ENCODE measurements around the gene ZDHHC14. TPM values are rescaled to one million over a fixed set of nuclear protein-coding genes. Genes with fewer than 3 reads are reported as not detected.
A peak's percentile ranks its signal among the peaks of the same experiment; 100 is the strongest.

The ZDHHC14 gene
- total and polyA plus RNA-seq, 2 experiments from 2014 or later: 3.0 to 7.4 TPM

- ATAC-seq (no peak), DNase-seq (ENCODE audit: low spot score) (no peak)
- H4K20me1 ChIP-seq (replicated peaks; ENCODE audit: insufficient read depth): no peaks in the 10 kb centered on the region; the same call in 1 of the 2 replicates
- H3K27me3 ChIP-seq (ENCODE audit: insufficient read depth): no peaks in the 10 kb centered on the region
- peaks cover 6% of the 10 kb centered on the region for H3K4me1 Mint-ChIP-seq
- no peaks in the 10 kb centered on the region for H3K9me2 ChIP-seq (ENCODE audit: insufficient read depth)
- H3K27ac ChIP-seq (ENCODE audit: low read depth): no peak overlapping the region
- peaks cover 4% of the 10 kb centered on the region; the same call in 1 of the 2 replicates for H3K4me1 ChIP-seq (ENCODE audit: insufficient read depth)
- H3K4me3 ChIP-seq: no peak overlapping the region
- H3K4me2 ChIP-seq: no peak overlapping the region
- H3F3A ChIP-seq (replicated peaks; ENCODE audit: low read depth): no peaks in the 10 kb centered on the region
- H3K36me3 ChIP-seq (ENCODE audit: insufficient read depth): no peaks in the 10 kb centered on the region
- H3K79me2 ChIP-seq (replicated peaks; ENCODE audit: insufficient read depth): no peaks in the 10 kb centered on the region
- H3K36me3 Mint-ChIP-seq (ENCODE audit: low read depth): no peaks in the 10 kb centered on the region
- H3K9me3 Mint-ChIP-seq: no peaks in the 10 kb centered on the region
- H2AFZ ChIP-seq: no peak overlapping the region
- H3K27me3 Mint-ChIP-seq (ENCODE audit: insufficient read depth, low read depth, poor library complexity): no peaks in the 10 kb centered on the region
- TF ChIP-seq JUNB (IDR thresholded peaks at IDR 0.05; ENCODE audit: unreplicated experiment) (no peak), STAT1 (IDR thresholded peaks at IDR 0.05; ENCODE audit: unreplicated experiment) (no peak), CREB1 (CRISPR knock-in tag; IDR thresholded peaks at IDR 0.05; ENCODE audit: low read depth) (no peak), ZNF331 (CRISPR knock-in tag; IDR thresholded peaks at IDR 0.05; ENCODE audit: low read depth) (no peak), POLR2AphosphoS5 (IDR thresholded peaks at IDR 0.05; ENCODE audit: low read depth) (no peak), ETS1 (IDR thresholded peaks at IDR 0.05) (no peak), EZH2 (IDR thresholded peaks at IDR 0.05; ENCODE audit: low read depth, unreplicated experiment) (no peak), REST (IDR thresholded peaks at IDR 0.05; ENCODE audit: unreplicated experiment) (no peak)
- H3K4me3 Mint-ChIP-seq: no peak overlapping the region
- H3K27ac Mint-ChIP-seq: no peak overlapping the region
These were observed 8.3 kb upstream of the ZDHHC14 start for GRCh38 chr6:157372501-157373280.

- Histone ChIP-seq H3K4me2 (0 out of 2 replicates have a peak overlapping the region, but pooled peaks have one; percentile 17), H2AFZ (no peak overlapping the region), H3K27ac (ENCODE audit: low read depth) (no peak overlapping the region), H3K4me1 (ENCODE audit: insufficient read depth) (peaks cover 4% of the 10 kb centered on the region; the same call in 1 of the 2 replicates), H3K4me3 (no peak overlapping the region), H4K20me1 (replicated peaks; ENCODE audit: insufficient read depth) (no peaks in the 10 kb centered on the region), H3F3A (replicated peaks; ENCODE audit: low read depth) (no peaks in the 10 kb centered on the region), H3K79me2 (replicated peaks; ENCODE audit: insufficient read depth) (no peaks in the 10 kb centered on the region), H3K27me3 (ENCODE audit: insufficient read depth) (no peaks in the 10 kb centered on the region), H3K9me2 (ENCODE audit: insufficient read depth) (no peaks in the 10 kb centered on the region), H3K36me3 (ENCODE audit: insufficient read depth) (no peaks in the 10 kb centered on the region)
- peak; percentile 44 for ATAC-seq
- peak; percentile 68 for DNase-seq (ENCODE audit: low spot score)
- Mint-ChIP-seq H3K9me3 (no peaks in the 10 kb centered on the region), H3K4me1 (peaks cover 12% of the 10 kb centered on the region), H3K27ac (no peak overlapping the region), H3K36me3 (ENCODE audit: low read depth) (no peaks in the 10 kb centered on the region), H3K27me3 (ENCODE audit: insufficient read depth, low read depth, poor library complexity) (no peaks in the 10 kb centered on the region), H3K4me3 (no peak overlapping the region)
- TF ChIP-seq ZNF462 (CRISPR knock-in tag; IDR thresholded peaks at IDR 0.05): no peak
- TF ChIP-seq STAT1 (IDR thresholded peaks at IDR 0.05; ENCODE audit: unreplicated experiment): no peak
These were observed 6.0 kb upstream of the ZDHHC14 start for GRCh38 chr6:157374889-157375443.
